GM12891 (cell line): ENCODE data around the gene TAB2.

Source experiments
- DNase-seq: peaks from one replicate; pipeline ENCODE4 v3.0.0; 2011; ENCODE audit warnings: low spot score; ENCODE audit not compliant: insufficient read length
- FAIRE-seq: peaks from 2 replicates; lab custom pipeline; 2011; peaks lifted over from hg19 to GRCh38; lab: Jason Lieb, UNC
- PAX5 ChIP-seq: IDR thresholded peaks from 2 replicates; pipeline ENCODE4 v1.6.1; 2011; ENCODE audit warnings: low read length, moderate library complexity, mild to moderate bottlenecking; ENCODE audit not compliant: insufficient read depth, severe bottlenecking
- POLR2A ChIP-seq: IDR thresholded peaks from 2 replicates; pipeline ENCODE4 v1.6.1; 2011; ENCODE audit warnings: low read depth, low read length, control low read depth
- POLR2AphosphoS5 ChIP-seq: IDR thresholded peaks from 2 replicates; pipeline ENCODE4 v1.6.1; 2011; ENCODE audit warnings: low read depth, low read length, control low read depth
- POU2F2 ChIP-seq: IDR thresholded peaks from 2 replicates; pipeline ENCODE4 v1.6.1; 2011; ENCODE audit warnings: low read depth, mild to moderate bottlenecking, control low read depth, low read length, moderate library complexity
- SPI1 ChIP-seq: IDR thresholded peaks from 2 replicates; pipeline ENCODE4 v1.6.1; 2011; ENCODE audit warnings: low read depth, low read length, control low read depth
- TAF1 ChIP-seq: IDR thresholded peaks from 2 replicates; pipeline ENCODE4 v1.6.1; 2011; ENCODE audit warnings: low read depth, low read length, control low read depth

The TAB2 gene

DNA sequence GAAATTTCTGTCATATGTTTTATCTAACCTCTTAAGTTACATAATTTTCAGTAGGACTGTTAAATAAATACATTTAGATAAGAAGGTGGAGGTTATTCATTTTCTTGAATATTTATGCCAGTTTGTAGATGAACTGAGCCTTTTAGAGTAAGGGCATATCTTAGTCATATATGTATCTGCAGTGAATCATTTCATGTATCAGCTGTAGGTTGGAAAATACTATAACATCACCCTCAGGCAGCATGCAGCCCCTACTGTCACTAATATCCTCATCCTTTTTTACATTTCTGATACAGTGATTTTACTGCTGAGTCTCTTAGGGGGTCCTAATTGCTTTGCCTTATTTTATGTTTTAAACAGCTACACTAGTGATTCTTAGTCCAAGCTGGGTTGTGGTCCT is 63.0 kb downstream of the TAB2 start:
- DNase-seq (no peak), FAIRE-seq (no peak)
- no peak for TF ChIP-seq POLR2A
- no peak for TF ChIP-seq SPI1
- no peak for TF ChIP-seq TAF1
- TF ChIP-seq PAX5: no peak
- TF ChIP-seq POU2F2: no peak
- no peak for TF ChIP-seq POLR2AphosphoS5

DNA sequence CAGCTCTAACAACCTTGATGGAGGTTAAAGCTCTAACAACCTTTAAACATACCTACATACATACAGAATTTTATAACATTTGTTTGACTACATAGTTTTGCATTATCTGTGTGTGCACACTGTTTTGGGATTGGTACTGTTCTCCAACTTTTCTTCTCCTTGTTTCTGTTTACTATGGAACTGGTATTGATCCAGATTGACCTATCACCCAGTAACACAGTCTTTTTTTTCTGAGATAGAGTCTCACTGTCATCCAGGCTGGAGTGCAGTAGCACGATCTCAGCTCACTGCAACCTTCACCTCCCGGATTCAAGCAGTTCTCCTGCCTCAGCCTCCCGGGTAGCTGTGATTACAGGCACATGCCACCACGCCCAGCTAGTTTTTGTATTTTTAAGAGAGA is 65.9 kb downstream of the TAB2 start:
- no peak for DNase-seq
- no peak for FAIRE-seq

GRCh38 chr6:149384464-149384863 is 67.0 kb downstream of the TAB2 start:
- FAIRE-seq: peak; percentile 40
- no peak for DNase-seq
- TF ChIP-seq SPI1 (peak; percentile 51; the same call in 1 of the 2 replicates), POLR2AphosphoS5 (no peak), PAX5 (no peak), POLR2A (no peak), POU2F2 (no peak)

More for the DNA sequence above, 65.9 kb downstream of the TAB2 start:
- TF ChIP-seq POLR2A (no peak), POU2F2 (no peak), TAF1 (no peak), PAX5 (no peak), POLR2AphosphoS5 (no peak), SPI1 (no peak)

- no peak for TF ChIP-seq PAX5
- TF ChIP-seq POLR2AphosphoS5: no peak
- no peak for TF ChIP-seq POU2F2
- TF ChIP-seq SPI1: no peak
- TF ChIP-seq TAF1: no peak
- TF ChIP-seq POLR2A: no peak
- FAIRE-seq (no peak), DNase-seq (no peak)
These were observed 68.6 kb downstream of the TAB2 start for GRCh38 chr6:149385998-149386646.

- no peak for DNase-seq
- TF ChIP-seq TAF1: no peak
- TF ChIP-seq SPI1: no peak
- no peak for TF ChIP-seq POLR2AphosphoS5
- no peak for TF ChIP-seq POLR2A
- TF ChIP-seq POU2F2: no peak
- TF ChIP-seq PAX5: no peak
- peak; percentile 41 for FAIRE-seq
These were observed 70.4 kb downstream of the TAB2 start for GRCh38 chr6:149387779-149388512.

DNA sequence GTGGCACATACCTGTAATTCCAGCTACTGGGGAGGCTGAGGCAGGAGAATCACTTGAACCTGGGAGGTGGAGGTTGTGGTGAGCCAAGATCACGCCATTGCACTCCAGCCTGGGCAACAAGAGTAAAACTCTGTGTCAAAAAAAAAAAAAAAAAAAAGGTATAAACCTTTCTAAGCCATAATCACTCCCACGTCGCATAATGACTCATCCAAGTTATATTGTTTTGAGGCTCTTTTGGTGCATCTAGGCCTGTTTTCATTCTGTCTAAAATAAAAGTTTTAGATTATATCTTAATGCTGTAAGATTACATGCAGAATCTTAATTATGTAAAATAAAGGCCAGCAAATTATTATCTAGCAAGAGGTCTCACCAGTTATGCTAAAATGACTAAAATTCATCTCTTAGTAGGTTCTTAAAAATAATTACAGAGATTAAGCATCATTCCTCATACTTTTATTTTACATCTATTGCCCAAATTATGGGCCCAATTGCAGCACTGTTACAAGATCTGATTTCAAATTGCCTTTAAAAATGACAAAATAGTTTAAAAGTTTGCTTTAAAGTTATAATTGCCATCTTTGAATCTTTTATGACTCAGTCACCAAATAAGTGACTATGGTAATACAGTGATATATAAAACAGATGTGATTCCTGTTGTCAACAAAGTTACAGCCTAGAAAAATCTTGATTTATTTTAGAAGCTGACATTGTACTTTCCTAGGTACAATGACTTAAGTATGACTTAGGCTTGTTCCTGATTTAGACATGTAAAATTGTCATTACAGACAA is 72.2 kb downstream of the TAB2 start:
- TF ChIP-seq PAX5 (no peak), POLR2A (no peak), POLR2AphosphoS5 (no peak), POU2F2 (no peak), TAF1 (no peak)
- no peak for FAIRE-seq
- DNase-seq: no peak

DNA sequence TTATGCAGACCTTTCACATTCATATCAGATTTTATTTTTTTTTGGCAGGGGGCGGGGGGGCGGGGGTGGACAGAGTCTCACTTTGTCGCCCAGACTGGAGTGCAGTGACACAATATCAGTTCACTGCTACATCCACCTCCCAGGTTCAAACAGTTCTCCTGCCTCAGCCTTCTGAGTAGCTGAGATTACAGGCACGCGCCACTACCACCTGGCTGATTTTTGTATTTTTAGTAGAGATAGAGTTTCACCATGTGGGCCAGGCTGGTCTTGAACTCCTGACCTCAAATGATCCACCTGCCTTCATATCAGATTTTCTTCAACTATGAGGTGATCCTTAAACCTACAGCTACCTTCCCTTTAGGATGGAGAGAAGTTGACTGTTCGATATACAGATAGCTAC is 74.6 kb downstream of the TAB2 start:
- DNase-seq (no peak), FAIRE-seq (no peak)
- TF ChIP-seq TAF1 (no peak), POLR2AphosphoS5 (no peak), PAX5 (no peak), POLR2A (no peak), POU2F2 (no peak)

DNA sequence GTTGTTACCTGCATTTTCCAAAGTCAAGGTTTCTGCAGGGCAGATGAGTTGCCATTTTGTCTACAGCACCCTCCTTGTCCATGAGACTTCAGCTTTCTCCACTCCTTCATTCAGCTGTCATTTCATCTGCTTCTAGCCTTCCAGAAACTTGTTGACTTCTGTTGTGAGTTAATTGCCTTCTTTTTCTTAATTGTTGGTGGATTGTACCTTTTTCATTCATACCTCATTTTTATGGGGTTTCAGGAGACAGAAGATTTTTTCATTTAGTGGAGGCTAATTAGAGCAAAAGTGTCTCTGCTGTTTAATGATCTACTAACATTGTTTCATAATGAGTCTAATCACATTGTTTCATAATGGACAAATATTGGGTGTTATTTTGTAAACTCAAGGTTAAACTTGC is 75.0 kb downstream of the TAB2 start:
- no peak for FAIRE-seq

More for the DNA sequence above, 75.0 kb downstream of the TAB2 start:
- DNase-seq: no peak
- no peak for TF ChIP-seq POLR2A
- TF ChIP-seq PAX5: no peak
- no peak for TF ChIP-seq TAF1
